Retina (tissue), 1 donor: ENCODE results near the gene NPAS3.
A peak's percentile ranks its signal among the peaks of the same experiment; 100 is the strongest.

Experiments used
- DNase-seq: peaks from one replicate; pipeline ENCODE4 v3.0.0-alpha.2; 2016

The NPAS3 gene

GRCh38 chr14:33602396-33602795 lies 663.7 kb downstream of the NPAS3 start:
- no peak for DNase-seq

DNA sequence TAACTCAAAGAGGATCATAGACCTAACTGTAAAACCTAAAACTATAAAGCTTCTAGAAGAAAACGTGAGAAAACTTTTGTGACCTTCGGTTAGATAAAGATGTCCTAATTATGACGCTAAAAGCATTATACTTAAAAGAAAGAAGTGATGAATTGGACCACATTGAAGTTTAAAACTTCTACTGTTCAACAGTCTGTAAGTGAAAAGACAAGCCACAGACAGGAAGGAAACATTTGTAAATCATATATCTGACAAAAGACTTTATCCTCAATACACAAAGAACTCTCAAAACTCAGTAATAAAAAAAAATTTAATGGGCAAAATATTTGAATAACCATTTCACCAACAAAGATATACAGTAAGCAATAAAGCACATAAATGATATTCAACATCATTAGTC lies 667.9 kb downstream of the NPAS3 start:
- no peak for DNase-seq

DNA sequence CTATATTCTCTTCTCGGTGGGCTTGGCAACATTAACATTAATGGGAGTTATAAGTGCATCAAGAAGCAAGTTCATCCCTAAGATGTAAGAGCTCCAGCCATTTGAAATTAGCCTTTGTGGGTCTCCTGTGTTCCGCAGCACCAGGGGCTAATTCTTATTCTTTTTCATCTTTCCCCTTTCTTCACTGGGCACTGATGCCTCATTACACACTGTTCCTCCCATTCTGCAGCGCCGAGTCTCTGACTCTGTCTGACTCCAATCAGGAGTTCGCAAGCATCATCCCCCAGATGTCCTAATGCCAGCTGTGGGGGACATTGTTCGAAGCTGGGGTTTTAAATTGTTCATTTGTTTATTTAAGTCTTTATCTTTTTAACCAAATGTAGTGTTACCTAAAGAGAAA lies 670.9 kb downstream of the NPAS3 start:
- DNase-seq = no peak

GRCh38 chr14:33610121-33610520 lies 671.4 kb downstream of the NPAS3 start:
- DNase-seq = no peak

DNA sequence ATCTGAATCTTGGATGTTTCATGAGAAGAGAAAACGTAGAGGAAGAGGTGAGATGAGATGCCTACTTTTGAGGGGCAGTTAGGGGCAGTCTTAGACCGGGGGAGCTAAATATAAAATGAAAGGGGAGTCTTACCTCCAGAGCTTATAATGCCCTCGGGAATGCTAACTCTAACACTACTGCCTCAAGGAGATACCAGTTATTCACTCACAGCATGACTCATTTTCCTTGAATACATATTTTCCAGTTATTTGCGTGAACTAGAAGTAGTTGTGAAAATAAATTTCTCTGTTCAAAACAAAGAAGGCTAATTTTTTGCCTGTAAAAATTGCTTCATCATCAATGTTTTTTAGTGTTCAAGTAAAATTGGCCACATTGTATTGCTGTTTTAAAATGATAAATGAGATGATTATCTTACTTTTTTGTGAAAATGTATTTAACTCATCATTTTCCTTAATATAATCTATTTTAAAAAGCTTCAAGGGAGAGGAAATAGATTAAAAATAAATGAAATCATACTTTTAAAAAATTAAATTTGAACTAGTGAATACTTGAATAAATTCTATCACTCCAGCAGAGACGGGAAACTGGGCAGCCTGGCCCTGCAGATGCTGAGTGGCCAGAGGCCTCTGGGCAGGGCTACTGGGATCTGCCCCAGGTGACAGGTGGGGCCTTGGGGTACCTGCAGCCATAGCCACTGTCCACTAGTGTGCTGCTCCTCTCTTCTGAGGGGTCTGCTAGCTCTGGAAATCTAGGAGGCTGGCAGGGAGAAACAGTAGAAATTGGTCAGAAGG lies 672.9 kb downstream of the NPAS3 start:
- DNase-seq = no peak

DNA sequence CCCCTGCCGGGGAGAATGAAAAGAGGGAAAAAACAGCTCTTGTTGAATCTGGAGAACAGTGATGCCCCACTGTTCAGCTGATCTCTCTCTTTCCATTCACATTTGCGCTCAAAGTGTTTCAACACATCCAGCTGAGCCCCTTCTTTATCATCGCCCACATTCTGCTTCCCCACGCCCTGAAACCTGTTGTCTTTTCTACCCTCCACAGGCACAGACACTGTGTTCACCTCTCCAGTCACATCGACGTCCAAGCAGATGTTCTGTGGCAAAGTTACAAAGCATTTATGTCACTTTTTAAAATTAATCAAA lies 673.5 kb downstream of the NPAS3 start:
- no peak for DNase-seq

GRCh38 chr14:33617154-33617553 lies 678.5 kb downstream of the NPAS3 start:
- DNase-seq = no peak

DNA sequence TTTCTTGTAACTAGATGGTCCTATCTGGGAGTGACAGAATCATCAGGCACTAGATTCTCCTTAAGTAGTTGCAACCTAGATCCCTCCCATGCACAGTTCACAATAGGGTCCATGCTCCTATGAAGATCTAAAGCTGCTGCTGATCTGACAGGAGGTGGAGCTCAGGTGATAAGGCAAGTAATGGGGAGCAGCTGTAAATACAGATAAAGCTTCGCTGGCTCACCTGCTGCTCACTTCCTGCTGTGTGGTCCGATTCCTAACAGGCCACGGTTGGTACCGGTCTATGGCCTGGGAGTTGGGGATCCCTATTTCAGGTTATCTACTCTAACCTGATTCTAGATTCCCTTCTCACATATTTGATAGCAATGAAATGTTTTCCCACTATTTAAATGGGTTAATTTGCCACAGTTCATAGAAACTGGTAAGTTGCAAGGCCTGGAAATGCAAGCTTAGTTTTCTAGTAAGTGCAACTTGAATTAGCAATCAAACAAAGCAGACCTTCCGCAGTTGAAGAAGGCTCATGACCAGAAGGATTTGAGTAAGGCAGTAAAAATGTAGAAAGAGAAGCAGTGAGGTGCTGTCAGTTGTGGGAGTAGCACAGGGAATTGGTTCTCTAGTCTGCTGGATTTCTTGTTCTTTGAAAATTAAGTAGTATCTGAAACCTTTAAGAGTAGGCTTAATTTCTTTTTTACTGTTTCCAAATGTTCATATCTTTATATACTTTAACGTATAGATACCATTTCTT lies 679.9 kb downstream of the NPAS3 start:
- no peak for DNase-seq

DNA sequence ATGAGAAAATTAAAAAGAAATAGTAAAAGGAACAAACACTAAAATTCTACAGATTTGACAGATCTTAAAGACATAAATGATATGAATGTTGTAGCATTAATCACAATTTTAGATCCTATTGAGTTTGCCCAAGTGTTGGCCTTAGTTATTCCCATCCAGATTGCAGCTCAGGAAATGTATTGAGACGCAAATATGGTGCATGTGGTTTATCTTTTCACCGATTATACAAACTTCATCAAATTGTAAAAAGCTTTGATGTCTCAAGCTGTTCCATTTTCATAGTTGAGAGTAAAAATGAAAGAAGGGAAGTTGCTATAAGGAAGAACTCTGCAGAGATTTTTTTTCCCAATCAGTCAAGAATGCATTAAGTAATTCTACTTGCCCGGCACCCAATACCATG lies 683.8 kb downstream of the NPAS3 start:
- no peak for DNase-seq

DNA sequence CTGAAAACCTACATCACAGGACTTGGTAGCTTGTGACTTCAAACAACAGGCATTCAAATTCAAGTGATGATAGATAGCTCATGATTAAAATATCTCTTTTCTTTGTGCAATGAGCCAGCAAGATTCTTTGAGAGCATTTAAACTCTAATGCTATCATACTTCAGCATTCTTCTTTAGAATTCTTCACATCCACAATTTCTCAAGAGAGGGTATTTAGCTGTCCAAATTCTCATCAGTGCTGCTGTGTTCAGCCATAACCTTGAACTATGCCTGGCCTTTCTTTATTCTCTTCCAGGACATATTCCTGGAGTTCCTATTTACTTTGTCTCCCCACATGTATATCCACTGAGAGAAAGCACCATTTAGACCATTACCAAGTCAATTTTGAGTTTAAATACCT lies 691.1 kb downstream of the NPAS3 start:
- DNase-seq = no peak

GRCh38 chr14:33631021-33631420 lies 692.3 kb downstream of the NPAS3 start:
- no peak for DNase-seq

- DNase-seq = peak; percentile 25
These were observed 692.8 kb downstream of the NPAS3 start for GRCh38 chr14:33631441-33631840.

GRCh38 chr14:33634631-33635030 lies 696.0 kb downstream of the NPAS3 start:
- DNase-seq = no peak

GRCh38 chr14:33636716-33637115 lies 698.0 kb downstream of the NPAS3 start:
- no peak for DNase-seq

DNA sequence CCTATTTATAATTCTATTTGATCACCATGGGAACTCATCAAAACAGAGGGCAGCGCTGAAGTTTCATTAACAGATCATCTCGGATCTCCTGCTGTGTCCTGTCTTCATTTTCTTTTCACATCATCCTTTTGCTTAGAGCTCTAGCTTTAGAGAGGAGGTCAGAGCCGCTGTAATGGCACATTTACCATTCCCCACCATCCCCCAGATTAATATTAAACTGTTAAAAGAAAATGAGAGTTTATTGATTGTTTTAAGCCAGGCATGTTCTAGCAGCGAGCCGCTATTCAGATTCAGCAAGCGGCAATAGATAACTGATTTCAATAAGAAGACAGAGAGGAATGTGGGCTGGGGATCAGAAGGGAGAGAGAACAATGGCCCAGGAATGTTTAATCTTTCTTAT lies 703.4 kb downstream of the NPAS3 start:
- DNase-seq = peak; percentile 74

GRCh38 chr14:33642691-33643244 lies 704.1 kb downstream of the NPAS3 start:
- DNase-seq = peak; percentile 49

- DNase-seq = peak; percentile 23
These were observed 704.9 kb downstream of the NPAS3 start for GRCh38 chr14:33643426-33644181.

DNA sequence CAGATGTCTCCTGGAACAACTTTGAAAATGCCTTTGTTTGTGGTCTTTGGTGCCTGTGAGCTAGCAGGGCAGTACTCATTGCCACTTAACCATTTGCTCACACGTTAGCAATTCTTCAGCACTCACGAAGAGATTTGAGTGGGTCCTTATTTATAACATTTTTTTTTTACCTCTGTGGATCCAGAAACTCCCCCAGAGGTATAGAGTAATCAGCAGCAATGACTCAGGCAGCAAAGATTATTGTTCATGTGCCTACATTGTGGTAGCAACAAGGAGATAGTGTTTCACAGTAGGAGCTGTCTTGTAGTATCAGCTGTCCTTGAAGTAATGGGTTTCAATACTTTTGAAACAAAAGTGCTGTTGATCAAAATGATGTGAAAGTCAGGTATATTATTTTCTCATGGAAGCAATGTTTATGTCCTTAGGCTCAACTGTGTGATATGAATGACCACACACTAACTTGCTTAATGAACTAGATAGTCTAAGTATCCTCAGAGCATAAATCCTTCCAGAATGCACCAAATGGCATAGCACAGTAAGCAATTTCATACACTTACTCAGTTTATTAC lies 708.1 kb downstream of the NPAS3 start:
- no peak for DNase-seq

DNA sequence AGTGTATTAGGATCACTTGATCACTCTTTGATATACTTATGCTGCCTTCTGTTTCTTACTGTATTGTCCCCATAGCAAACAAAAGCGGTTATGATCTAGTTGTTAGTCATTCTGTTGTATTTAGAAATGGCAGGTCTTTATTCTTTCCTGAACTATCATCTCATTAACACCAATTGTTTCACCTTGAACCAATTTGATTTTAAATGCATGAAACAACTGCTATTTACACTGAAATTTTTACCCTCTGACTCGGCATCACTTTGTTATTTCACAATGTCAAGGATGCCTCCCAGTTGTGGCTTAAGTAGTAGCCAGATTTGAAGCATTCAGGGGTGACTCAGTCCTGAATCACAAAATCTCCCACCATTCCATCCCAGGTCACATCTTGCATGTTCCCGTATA lies 708.7 kb downstream of the NPAS3 start:
- no peak for DNase-seq

GRCh38 chr14:33650430-33650829 lies 711.8 kb downstream of the NPAS3 start:
- no peak for DNase-seq

GRCh38 chr14:33652566-33653307 lies 714.1 kb downstream of the NPAS3 start:
- no peak for DNase-seq

GRCh38 chr14:33653308-33653695 lies 714.6 kb downstream of the NPAS3 start:
- DNase-seq = no peak

DNA sequence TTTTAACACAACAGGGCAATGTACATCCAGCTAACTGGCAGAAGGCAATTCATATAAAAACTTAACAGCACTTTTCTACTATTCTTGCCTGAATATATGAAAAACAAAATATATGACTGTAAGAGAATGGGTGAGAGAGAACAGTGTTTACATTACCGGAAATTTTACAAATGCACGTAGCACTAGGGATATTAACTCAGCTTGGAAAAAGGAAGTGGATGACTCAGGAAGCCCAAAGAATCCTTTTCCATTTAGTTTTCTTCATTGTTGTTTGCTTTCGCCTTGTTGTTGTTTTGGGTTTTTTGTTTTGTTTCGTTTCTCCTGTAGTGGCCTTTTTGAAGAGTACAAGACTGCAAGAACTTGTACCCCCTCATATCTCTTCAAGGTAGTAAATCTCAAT lies 716.7 kb downstream of the NPAS3 start:
- no peak for DNase-seq
